ENCODE measurements around the gene IGF2BP2. TPM values are rescaled to one million over a fixed set of nuclear protein-coding genes. Genes with fewer than 3 reads are reported as not detected.

The IGF2BP2 gene
- total and polyA plus RNA-seq, 2 of the 13 experiments (the other 11 are each of a cell fraction or from before 2014, with no cell fraction given), result 6.5 to 46.0 TPM

- TF ChIP-seq PATZ1 (CRISPR knock-in tag; IDR thresholded peaks at IDR 0.05), result peak; percentile 74
- peak; percentile 96 for TF ChIP-seq ZEB1 (IDR thresholded peaks at IDR 0.05; ENCODE audit: insufficient replicate concordance, low read depth)
- no peak for TF ChIP-seq JDP2 (CRISPR knock-in tag; IDR thresholded peaks at IDR 0.05; ENCODE audit: borderline replicate concordance)
- TF ChIP-seq NR2F1 (CRISPR knock-in tag; IDR thresholded peaks at IDR 0.05), result peak; percentile 93 to 97
- peak; percentile 68 for TF ChIP-seq HDAC1 (CRISPR knock-in tag; IDR thresholded peaks at IDR 0.05)
- no peak for TF ChIP-seq ZNF432 (CRISPR knock-in tag; IDR thresholded peaks at IDR 0.05; ENCODE audit: borderline replicate concordance)
- TF ChIP-seq ZNF136 (CRISPR knock-in tag; IDR thresholded peaks at IDR 0.05; ENCODE audit: low read depth), result no peak
- TF ChIP-seq IRF2 (CRISPR knock-in tag; IDR thresholded peaks at IDR 0.05), result no peak; the same call in 1 of the 2 replicates
- TF ChIP-seq TIGD3 (CRISPR knock-in tag; IDR thresholded peaks at IDR 0.05; ENCODE audit: borderline replicate concordance), result no peak
- TF ChIP-seq NCOA2 (CRISPR knock-in tag; IDR thresholded peaks at IDR 0.05), result peak; percentile 94
- 0 out of 2 replicates have a peak, but pooled peaks have one; percentile 24 for TF ChIP-seq KMT2B (CRISPR knock-in tag; IDR thresholded peaks at IDR 0.05)
- peak; percentile 57; the same call in 1 of the 2 replicates for TF ChIP-seq ZBTB7B (CRISPR knock-in tag; IDR thresholded peaks at IDR 0.05)
- TF ChIP-seq ATF2 (CRISPR knock-in tag; IDR thresholded peaks at IDR 0.05), result peak; percentile 67; the same call in 1 of the 2 replicates
- TF ChIP-seq RCOR2 (CRISPR knock-in tag; IDR thresholded peaks at IDR 0.05), result peak; percentile 95
- TF ChIP-seq SNAPC4 (CRISPR knock-in tag; IDR thresholded peaks at IDR 0.05), result no peak
- peak; percentile 2; the same call in 1 of the 2 replicates for TF ChIP-seq SMC3 (IDR thresholded peaks at IDR 0.05; ENCODE audit: low read length)
- peak; percentile 93 for TF ChIP-seq ISL2 (CRISPR knock-in tag; IDR thresholded peaks at IDR 0.05)
- peak; percentile 40; the same call in 1 of the 2 replicates for TF ChIP-seq NFKBIZ (CRISPR knock-in tag; IDR thresholded peaks at IDR 0.05)
- TF ChIP-seq GATAD1 (CRISPR knock-in tag; IDR thresholded peaks at IDR 0.05), result peak; percentile 59
Measured at GRCh38 chr3:185858502-185859225, 33.8 kb upstream of the IGF2BP2 start (continued).
